HFFc6 (cell line): ENCODE data around the gene ZNF775. TPM values are rescaled to one million over a fixed set of nuclear protein-coding genes. Genes with fewer than 3 reads are reported as not detected.

Source experiments
- DNase-seq: peaks from one replicate; pipeline ENCODE4 v3.0.0-alpha.2; 2018
- H3K27ac Mint-ChIP-seq: 2 replicates; pipeline ENCODE4 v1.8.0; 2020; ENCODE audit warnings: mild to moderate bottlenecking, mixed read lengths
- H3K27me3 Mint-ChIP-seq: 2 replicates; pipeline ENCODE4 v1.8.0; 2021; ENCODE audit warnings: mild to moderate bottlenecking, moderate library complexity, mixed read lengths; ENCODE audit not compliant: insufficient read depth
- H3K36me3 Mint-ChIP-seq: 2 replicates; pipeline ENCODE4 v1.8.0; 2021; ENCODE audit warnings: low read depth, mixed read lengths
- H3K4me1 Mint-ChIP-seq: 2 replicates; pipeline ENCODE4 v1.8.0; 2020; ENCODE audit warnings: low read depth, mixed read lengths
- H3K4me3 Mint-ChIP-seq: 2 replicates; pipeline ENCODE4 v1.8.0; 2020; ENCODE audit warnings: mild to moderate bottlenecking, moderate library complexity, mixed read lengths
- H3K9me3 Mint-ChIP-seq: 2 replicates; pipeline ENCODE4 v1.8.0; 2020; ENCODE audit warnings: mild to moderate bottlenecking, mixed read lengths
- total RNA-seq, 6 experiments: library from RNA; stranded (reverse); fragmentation: NEBNext Ultra II Directional; extraction: Animal tissue kit (Norgen Biotek cat#: 25700); gene quantifications; 2 replicates in 1 of 6; 3 replicates in 5 of 6; pipeline ENCODE4 v1.2.3, GENCODE V29; 2021
- TF ChIP-seq, protein P1 (sequence below): fragments of 200-600 bp; sonication (generic); IDR thresholded peaks from 2 replicates; pipeline ENCODE4 v1.5.0; 2021; ENCODE audit warnings: antibody characterized with exemption, mild to moderate bottlenecking

Gene ZNF775
- total RNA-seq, 6 experiments from 2014 or later = 2.7 to 3.8 (median 2.9) TPM

DNA sequence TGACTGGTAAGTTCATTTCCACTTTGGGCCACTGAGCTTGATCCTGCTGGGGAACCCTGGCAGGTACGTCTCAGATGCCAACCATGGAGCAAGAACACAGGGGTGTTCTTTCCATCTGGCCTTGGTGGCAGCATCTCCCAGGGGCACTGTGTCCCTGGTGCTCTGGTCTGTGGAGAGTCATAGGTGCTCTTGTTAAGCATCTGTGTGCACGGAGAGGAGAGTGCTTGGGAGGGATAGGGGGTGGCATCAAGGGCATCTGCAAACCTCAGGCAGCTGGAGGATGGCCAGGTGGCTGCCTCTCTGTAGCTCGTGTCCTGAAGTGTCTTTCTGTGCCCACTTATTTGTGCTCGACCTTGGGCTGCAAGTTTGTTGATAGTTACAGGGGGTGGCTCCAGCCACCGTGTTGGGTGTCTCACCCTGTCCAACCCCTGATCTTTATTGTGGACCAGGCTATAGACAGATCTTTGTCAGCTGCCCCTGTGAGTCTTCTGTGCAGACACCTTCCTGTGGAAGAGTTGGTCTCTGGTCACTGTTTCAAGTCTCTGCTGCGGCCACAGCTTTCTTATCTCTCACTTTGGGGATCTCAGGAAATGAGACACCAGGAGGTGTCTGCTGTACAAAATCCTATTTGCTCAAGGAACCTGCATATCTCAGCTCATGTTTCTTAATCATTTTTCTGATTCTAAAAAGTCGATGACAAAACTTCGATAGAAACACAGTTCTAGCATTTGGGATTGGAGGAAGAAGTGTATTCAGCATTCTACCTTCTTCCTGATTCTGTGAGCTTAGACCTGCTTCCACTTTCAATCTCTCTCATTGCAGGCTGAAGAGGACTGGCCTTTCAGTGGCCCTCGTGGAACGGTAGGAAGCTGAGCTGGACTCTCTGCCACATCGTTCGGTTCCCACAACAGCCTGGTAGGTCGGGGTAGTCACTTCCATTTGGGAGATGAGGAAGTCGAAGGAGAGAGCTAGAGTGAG is 54.1 kb downstream of the ZNF775 start:
- no peak overlapping the region for H3K27ac Mint-ChIP-seq
- H3K4me1 Mint-ChIP-seq = peaks cover 11% of the 10 kb centered on the region
- TF ChIP-seq, protein P1, sequence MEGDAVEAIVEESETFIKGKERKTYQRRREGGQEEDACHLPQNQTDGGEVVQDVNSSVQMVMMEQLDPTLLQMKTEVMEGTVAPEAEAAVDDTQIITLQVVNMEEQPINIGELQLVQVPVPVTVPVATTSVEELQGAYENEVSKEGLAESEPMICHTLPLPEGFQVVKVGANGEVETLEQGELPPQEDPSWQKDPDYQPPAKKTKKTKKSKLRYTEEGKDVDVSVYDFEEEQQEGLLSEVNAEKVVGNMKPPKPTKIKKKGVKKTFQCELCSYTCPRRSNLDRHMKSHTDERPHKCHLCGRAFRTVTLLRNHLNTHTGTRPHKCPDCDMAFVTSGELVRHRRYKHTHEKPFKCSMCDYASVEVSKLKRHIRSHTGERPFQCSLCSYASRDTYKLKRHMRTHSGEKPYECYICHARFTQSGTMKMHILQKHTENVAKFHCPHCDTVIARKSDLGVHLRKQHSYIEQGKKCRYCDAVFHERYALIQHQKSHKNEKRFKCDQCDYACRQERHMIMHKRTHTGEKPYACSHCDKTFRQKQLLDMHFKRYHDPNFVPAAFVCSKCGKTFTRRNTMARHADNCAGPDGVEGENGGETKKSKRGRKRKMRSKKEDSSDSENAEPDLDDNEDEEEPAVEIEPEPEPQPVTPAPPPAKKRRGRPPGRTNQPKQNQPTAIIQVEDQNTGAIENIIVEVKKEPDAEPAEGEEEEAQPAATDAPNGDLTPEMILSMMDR = no peak
- H3K36me3 Mint-ChIP-seq = no peaks in the 10 kb centered on the region
- no peak for DNase-seq
- peaks cover 10% of the 10 kb centered on the region for H3K27me3 Mint-ChIP-seq
- H3K4me3 Mint-ChIP-seq = no peak overlapping the region
- H3K9me3 Mint-ChIP-seq = no peaks in the 10 kb centered on the region

DNA sequence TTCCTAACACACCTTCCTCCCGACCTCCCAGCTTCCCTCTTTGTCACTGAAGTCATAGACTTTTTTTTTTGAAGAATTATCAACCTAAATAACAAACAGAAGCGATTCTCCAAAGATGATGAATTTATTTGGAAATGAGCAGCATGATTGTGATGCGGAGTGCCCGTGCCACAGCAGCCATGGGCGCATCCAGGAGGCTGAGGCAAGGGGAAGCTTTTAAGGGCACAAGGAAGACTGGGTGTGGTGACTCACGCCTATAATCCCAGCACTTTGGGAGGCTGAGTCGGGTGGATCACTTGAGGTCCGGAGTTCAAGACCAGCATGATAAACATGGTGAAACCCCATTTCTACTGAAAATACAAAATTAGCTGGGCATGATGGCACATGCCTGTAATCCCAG is 55.1 kb downstream of the ZNF775 start:
- Mint-ChIP-seq H3K4me3 (no peak overlapping the region), H3K36me3 (no peaks in the 10 kb centered on the region), H3K27ac (no peak overlapping the region), H3K27me3 (peaks cover 10% of the 10 kb centered on the region), H3K4me1 (peaks cover under 1% of the 10 kb centered on the region; the same call in 1 of the 2 replicates), H3K9me3 (no peaks in the 10 kb centered on the region)
- TF ChIP-seq, protein P1 = no peak
- DNase-seq = no peak

DNA sequence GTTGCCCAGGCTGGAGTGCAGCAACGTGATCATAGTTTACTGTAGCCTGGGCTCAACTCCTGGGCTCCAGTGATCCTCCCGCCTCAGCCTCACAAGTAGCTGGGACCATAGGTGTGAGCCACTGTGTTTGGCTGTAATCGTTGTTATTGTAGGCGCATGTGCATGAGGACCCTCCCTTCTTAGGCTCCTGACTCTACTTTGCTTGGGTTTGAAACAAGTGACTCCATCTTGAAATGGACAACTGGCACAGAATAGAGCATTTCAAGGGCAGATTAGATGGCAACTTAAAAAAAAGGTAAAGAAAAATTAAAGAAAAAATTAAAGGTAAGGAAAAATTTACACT is 55.9 kb downstream of the ZNF775 start:
- H3K4me3 Mint-ChIP-seq = no peak overlapping the region
- H3K4me1 Mint-ChIP-seq = no peaks in the 10 kb centered on the region
- H3K27ac Mint-ChIP-seq = no peak overlapping the region
- no peaks in the 10 kb centered on the region for H3K9me3 Mint-ChIP-seq
- DNase-seq = no peak
- TF ChIP-seq, protein P1 = no peak
- H3K27me3 Mint-ChIP-seq = peaks cover 7% of the 10 kb centered on the region
- H3K36me3 Mint-ChIP-seq = no peaks in the 10 kb centered on the region

DNA sequence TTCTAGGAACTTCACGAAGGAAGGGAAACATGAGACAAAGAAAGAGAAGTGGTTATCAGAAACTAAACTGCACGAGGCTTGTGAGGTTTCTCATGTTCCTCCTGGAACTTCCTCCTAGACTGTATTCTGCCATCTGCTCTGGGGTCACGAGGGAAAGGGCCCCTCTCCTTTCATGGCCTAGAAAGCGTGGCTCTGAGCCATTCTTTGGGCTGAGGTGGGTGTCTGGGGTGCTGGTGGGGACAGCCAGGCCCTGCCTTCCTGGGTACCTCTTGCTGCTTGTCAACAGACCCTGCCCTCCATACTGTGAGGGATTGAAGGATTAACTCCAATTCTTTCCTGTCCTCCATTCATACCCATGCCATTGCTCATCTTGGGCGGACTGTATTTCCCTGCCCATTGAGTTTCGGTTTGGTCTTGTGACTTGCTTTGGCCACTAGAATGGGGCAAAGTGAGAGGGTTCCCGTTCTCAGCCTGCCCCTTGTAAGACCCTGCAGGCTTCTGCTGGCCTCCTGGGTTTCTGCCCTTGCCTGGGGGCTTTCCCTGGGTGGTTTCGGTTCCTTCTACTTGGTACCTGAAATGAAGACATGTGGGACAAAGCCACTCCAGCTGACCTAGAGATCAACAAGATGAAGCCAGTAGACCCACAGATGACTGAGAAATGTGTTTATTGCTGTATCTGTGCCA is 56.4 kb downstream of the ZNF775 start:
- Mint-ChIP-seq H3K9me3 (no peaks in the 10 kb centered on the region), H3K36me3 (no peaks in the 10 kb centered on the region), H3K4me3 (no peak overlapping the region), H3K27ac (no peak overlapping the region), H3K4me1 (no peaks in the 10 kb centered on the region), H3K27me3 (peaks cover 7% of the 10 kb centered on the region)
- TF ChIP-seq, protein P1 = no peak
- no peak for DNase-seq

DNA sequence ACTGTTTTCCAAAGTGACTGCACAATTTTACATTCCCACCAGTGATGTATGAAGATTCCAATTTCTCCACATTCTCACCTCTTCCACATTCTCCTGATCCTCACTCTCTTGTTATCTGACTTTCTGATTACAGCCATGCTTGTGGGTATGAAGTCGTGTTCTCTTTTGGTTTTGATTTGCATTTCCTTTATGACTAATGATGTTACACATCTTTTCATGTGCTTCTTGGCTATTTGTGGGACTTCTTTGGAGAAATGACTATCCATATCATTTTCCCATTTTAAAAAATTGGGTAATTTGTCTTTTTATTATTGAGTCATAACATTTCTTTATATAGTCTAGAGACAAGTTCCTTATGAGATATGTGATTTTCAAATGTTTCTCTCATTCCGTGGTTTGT is 60.8 kb downstream of the ZNF775 start:
- TF ChIP-seq, protein P1 = no peak
- Mint-ChIP-seq H3K9me3 (peaks cover 18% of the 10 kb centered on the region), H3K36me3 (no peaks in the 10 kb centered on the region), H3K27ac (no peak overlapping the region), H3K4me1 (no peaks in the 10 kb centered on the region), H3K4me3 (no peak overlapping the region), H3K27me3 (peaks cover 2% of the 10 kb centered on the region)
- no peak for DNase-seq
